Loucy (cell line): ENCODE results near the gene PNPLA2.

Source experiments
- H2AFZ ChIP-seq: fragments of 200-600 bp; sonication (generic); 2 replicates; pipeline ENCODE4 v1.6.0; 2016; ENCODE audit warnings: antibody characterized with exemption, mild to moderate bottlenecking, low read length, moderate library complexity
- H3F3A ChIP-seq: fragments of 200-600 bp; 2 replicates; pipeline ENCODE4 v1.6.0; 2016; ENCODE audit warnings: antibody characterized with exemption, low read depth, mild to moderate bottlenecking
- H3K27me3 ChIP-seq: fragments of 200-600 bp; sonication (generic); 2 replicates; pipeline ENCODE4 v1.6.1; 2014; ENCODE audit warnings: low read length, mild to moderate bottlenecking; ENCODE audit not compliant: insufficient read depth, poor library complexity, severe bottlenecking
- H3K36me3 ChIP-seq: fragments of 200-600 bp; sonication (generic); 2 replicates; pipeline ENCODE4 v1.6.1; 2016; ENCODE audit warnings: low read length; ENCODE audit not compliant: insufficient read depth
- H3K4me1 ChIP-seq: fragments of 200-600 bp; sonication (generic); 2 replicates; pipeline ENCODE4 v1.5.1; 2014; ENCODE audit warnings: low read length, mild to moderate bottlenecking; ENCODE audit not compliant: insufficient read depth, poor library complexity, severe bottlenecking
- H3K4me2 ChIP-seq: fragments of 200-600 bp; sonication (generic); 2 replicates; pipeline ENCODE4 v1.6.0; 2014; ENCODE audit warnings: antibody characterized with exemption, low read length, low read depth, mild to moderate bottlenecking; ENCODE audit not compliant: poor library complexity, severe bottlenecking
- H3K4me3 ChIP-seq: fragments of 200-600 bp; sonication (generic); 2 replicates; pipeline ENCODE4 v1.5.1; 2014; ENCODE audit warnings: low read length, mild to moderate bottlenecking, mixed read lengths; ENCODE audit not compliant: poor library complexity, severe bottlenecking
- H3K79me2 ChIP-seq: fragments of 200-600 bp; sonication (generic); 2 replicates; pipeline ENCODE4 v1.6.1; 2014; ENCODE audit warnings: low read length; ENCODE audit not compliant: insufficient read depth
- H3K9ac ChIP-seq: fragments of 200-600 bp; sonication (generic); 2 replicates; pipeline ENCODE4 v1.6.0; 2014; ENCODE audit warnings: mild to moderate bottlenecking, low read depth, low read length, moderate library complexity; ENCODE audit not compliant: poor library complexity, severe bottlenecking
- H3K9me2 ChIP-seq: fragments of 200-600 bp; sonication (generic); replicated peaks from 2 replicates; pipeline ENCODE4 v1.6.1; 2016; ENCODE audit warnings: low read depth, low read length, mixed read lengths
- H3K9me3 ChIP-seq: fragments of 200-600 bp; sonication (generic); 2 replicates; pipeline ENCODE4 v1.6.1; 2014; ENCODE audit warnings: mild to moderate bottlenecking, antibody characterized with exemption, low read length, low read depth; ENCODE audit not compliant: insufficient read depth
- H4K20me1 ChIP-seq: fragments of 200-600 bp; sonication (generic); 2 replicates; pipeline ENCODE4 v1.6.0; 2014; ENCODE audit warnings: antibody characterized with exemption, low read length, mild to moderate bottlenecking; ENCODE audit not compliant: insufficient read depth, poor library complexity, severe bottlenecking
- CTCF ChIP-seq: fragments of 200-600 bp; sonication (generic); conservative IDR thresholded peaks from 2 replicates; pipeline ENCODE4 v1.5.1; 2014; ENCODE audit warnings: mild to moderate bottlenecking, antibody characterized with exemption, low read length
- EZH2phosphoT487 ChIP-seq: fragments of 200-600 bp; IDR thresholded peaks from 2 replicates; pipeline ENCODE4 v1.6.1; 2018; ENCODE audit warnings: antibody characterized with exemption, mild to moderate bottlenecking, moderate library complexity, borderline replicate concordance

The PNPLA2 gene

GRCh38 chr11:776561-777287 lies 42.0 kb upstream of the PNPLA2 start:
- H3K9me3 ChIP-seq, result no peaks in the 10 kb centered on the region
- peaks cover 25% of the 10 kb centered on the region for H3K4me1 ChIP-seq
- no peak for TF ChIP-seq EZH2phosphoT487
- peak; percentile 20; the same call in 1 of the 2 replicates for TF ChIP-seq CTCF
- peak overlapping the region; percentile 89 for H3K4me3 ChIP-seq
- H3K79me2 ChIP-seq, result peaks cover 61% of the 10 kb centered on the region
- peak overlapping the region; percentile 83 for H3K4me2 ChIP-seq
- H4K20me1 ChIP-seq, result peaks cover 41% of the 10 kb centered on the region
- H2AFZ ChIP-seq, result peak overlapping the region; percentile 64
- H3K27me3 ChIP-seq, result no peaks in the 10 kb centered on the region
- H3F3A ChIP-seq, result no peaks in the 10 kb centered on the region
- H3K9me2 ChIP-seq, result no peaks in the 10 kb centered on the region
- no peaks in the 10 kb centered on the region for H3K36me3 ChIP-seq
- H3K9ac ChIP-seq, result peak overlapping the region; percentile 96

- no peaks in the 10 kb centered on the region for H3F3A ChIP-seq
- H3K4me2 ChIP-seq, result peak within 1 kb of the TSS; percentile 83
- H3K4me1 ChIP-seq, result peaks cover 23% of the 10 kb centered on the region
- no peaks in the 10 kb centered on the region for H3K9me2 ChIP-seq
- peak within 1 kb of the TSS; percentile 89 for H3K4me3 ChIP-seq
- H3K79me2 ChIP-seq, result peaks cover 61% of the 10 kb centered on the region
- H3K36me3 ChIP-seq, result no peaks in the 10 kb centered on the region
- H3K9ac ChIP-seq, result peak within 1 kb of the TSS; percentile 96
- no peaks in the 10 kb centered on the region for H3K9me3 ChIP-seq
- peaks cover 41% of the 10 kb centered on the region for H4K20me1 ChIP-seq
- H3K27me3 ChIP-seq, result no peaks in the 10 kb centered on the region
- H2AFZ ChIP-seq, result peak within 1 kb of the TSS; percentile 85
- TF ChIP-seq EZH2phosphoT487 (no peak), CTCF (no peak)
Observed at GRCh38 chr11:777288-778255, 41.1 kb upstream of the PNPLA2 start, which contains the start of gene GATD1. GATD1 (minus strand) TSS chr11:777487; CDS start chr11:777462, 25 bp downstream.

- H3F3A ChIP-seq, result no peaks in the 10 kb centered on the region
- no peak overlapping the region for H2AFZ ChIP-seq
- no peaks in the 10 kb centered on the region for H3K9me2 ChIP-seq
- no peaks in the 10 kb centered on the region for H3K9me3 ChIP-seq
- no peak overlapping the region for H3K4me3 ChIP-seq
- no peaks in the 10 kb centered on the region for H3K36me3 ChIP-seq
- H3K4me2 ChIP-seq, result peak overlapping the region; percentile 79
- H3K4me1 ChIP-seq, result peaks cover 23% of the 10 kb centered on the region
- no peak overlapping the region for H3K9ac ChIP-seq
- peaks cover 32% of the 10 kb centered on the region for H4K20me1 ChIP-seq
- peaks cover 46% of the 10 kb centered on the region for H3K79me2 ChIP-seq
- no peak for TF ChIP-seq CTCF
- TF ChIP-seq EZH2phosphoT487, result no peak
- no peaks in the 10 kb centered on the region for H3K27me3 ChIP-seq
Observed at GRCh38 chr11:778976-779954, 39.4 kb upstream of the PNPLA2 start.
